ENCODE results near the gene ADAMTS15.

- TF ChIP-seq CTCF (IDR thresholded peaks at IDR 0.05), result no peak
- TF ChIP-seq EP300 (IDR thresholded peaks at IDR 0.05), result no peak
These were observed 18.9 kb downstream of the ADAMTS15 start for GRCh38 chr11:130467116-130467900.

All from tibial nerve (tissue), 4 donors.